Measurements from ENCODE around the gene S100A13. TPM values are rescaled to one million over a fixed set of nuclear protein-coding genes. Genes with fewer than 3 reads are reported as not detected.

The S100A13 gene
- total RNA-seq, 1 experiment from 2014 or later = 238 TPM

- Histone ChIP-seq H3K36me3 (ENCODE audit: control insufficient read depth, insufficient read depth, low read length) (peaks cover 4% of the 10 kb centered on the region), H3K27me3 (replicated peaks; ENCODE audit: control insufficient read depth, insufficient read depth, low read length) (no peaks in the 10 kb centered on the region), H3K4me1 (peaks cover 8% of the 10 kb centered on the region), H3K9me3 (no peaks in the 10 kb centered on the region), H3K4me3 (ENCODE audit: low read depth, low read length) (no peak overlapping the region)
- BruUV-seq (replicated peaks) = no TSS peak
- POLR2A ChIA-PET = no interaction called here
- CTCF ChIA-PET = no interaction called here
- Mint-ChIP-seq H3K9me3 (ENCODE audit: unreplicated experiment) (peaks cover 5% of the 10 kb centered on the region), H3K4me3 (ENCODE audit: unreplicated experiment) (peak overlapping the region; percentile 49), H3K4me1 (ENCODE audit: low read depth, unreplicated experiment) (peaks cover 20% of the 10 kb centered on the region), H3K36me3 (ENCODE audit: insufficient read depth, unreplicated experiment) (peaks cover 74% of the 10 kb centered on the region), H3K27me3 (ENCODE audit: insufficient read depth, unreplicated experiment) (no peaks in the 10 kb centered on the region), H3K27ac (ENCODE audit: unreplicated experiment) (no peak overlapping the region)
- TF ChIP-seq, protein P1, sequence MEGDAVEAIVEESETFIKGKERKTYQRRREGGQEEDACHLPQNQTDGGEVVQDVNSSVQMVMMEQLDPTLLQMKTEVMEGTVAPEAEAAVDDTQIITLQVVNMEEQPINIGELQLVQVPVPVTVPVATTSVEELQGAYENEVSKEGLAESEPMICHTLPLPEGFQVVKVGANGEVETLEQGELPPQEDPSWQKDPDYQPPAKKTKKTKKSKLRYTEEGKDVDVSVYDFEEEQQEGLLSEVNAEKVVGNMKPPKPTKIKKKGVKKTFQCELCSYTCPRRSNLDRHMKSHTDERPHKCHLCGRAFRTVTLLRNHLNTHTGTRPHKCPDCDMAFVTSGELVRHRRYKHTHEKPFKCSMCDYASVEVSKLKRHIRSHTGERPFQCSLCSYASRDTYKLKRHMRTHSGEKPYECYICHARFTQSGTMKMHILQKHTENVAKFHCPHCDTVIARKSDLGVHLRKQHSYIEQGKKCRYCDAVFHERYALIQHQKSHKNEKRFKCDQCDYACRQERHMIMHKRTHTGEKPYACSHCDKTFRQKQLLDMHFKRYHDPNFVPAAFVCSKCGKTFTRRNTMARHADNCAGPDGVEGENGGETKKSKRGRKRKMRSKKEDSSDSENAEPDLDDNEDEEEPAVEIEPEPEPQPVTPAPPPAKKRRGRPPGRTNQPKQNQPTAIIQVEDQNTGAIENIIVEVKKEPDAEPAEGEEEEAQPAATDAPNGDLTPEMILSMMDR (IDR thresholded peaks at IDR 0.05; ENCODE audit: insufficient read depth in 1 of 2, low read depth in 1 of 2, low read length in 1 of 2, severe bottlenecking in 1 of 2, unreplicated experiment in 1 of 2) = no peak
- intact Hi-C loops (cut with micrococcal nuclease; ENCODE audit: unreplicated experiment) = no loop called here
- DNase-seq = no peak
Measured at GRCh38 chr1:153636312-153636711, 9.0 kb upstream of the S100A13 start.

GRCh38 chr1:153635872-153636271, 8.6 kb upstream of the S100A13 start:
- peak overlapping the region; percentile 47 for H3K4me3 Mint-ChIP-seq (ENCODE audit: unreplicated experiment)
- DNase-seq = no peak
- H3K27me3 ChIP-seq (replicated peaks; ENCODE audit: control insufficient read depth, insufficient read depth, low read length) = no peaks in the 10 kb centered on the region
- H3K9me3 Mint-ChIP-seq (ENCODE audit: unreplicated experiment) = peaks cover 5% of the 10 kb centered on the region
- no peaks in the 10 kb centered on the region for H3K9me3 ChIP-seq
- BruUV-seq (replicated peaks) = no TSS peak
- intact Hi-C loops (cut with micrococcal nuclease; ENCODE audit: unreplicated experiment) = loop anchor here (2.0 kb wide), 1 partner anchor 35 kb away; the partner anchor contains the start of gene ILF2
- no peaks in the 10 kb centered on the region for H3K27me3 Mint-ChIP-seq (ENCODE audit: insufficient read depth, unreplicated experiment)
- H3K4me3 ChIP-seq (ENCODE audit: low read depth, low read length) = no peak overlapping the region
- peaks cover 12% of the 10 kb centered on the region for H3K4me1 ChIP-seq
- POLR2A ChIA-PET = no interaction called here
- TF ChIP-seq, protein P1 (IDR thresholded peaks at IDR 0.05; ENCODE audit: insufficient read depth in 1 of 2, low read depth in 1 of 2, low read length in 1 of 2, severe bottlenecking in 1 of 2, unreplicated experiment in 1 of 2) = no peak
- H3K4me1 Mint-ChIP-seq (ENCODE audit: low read depth, unreplicated experiment) = peaks cover 24% of the 10 kb centered on the region
- CTCF ChIA-PET = no interaction called here
- H3K36me3 ChIP-seq (ENCODE audit: control insufficient read depth, insufficient read depth, low read length) = peaks cover 4% of the 10 kb centered on the region
- peaks cover 70% of the 10 kb centered on the region for H3K36me3 Mint-ChIP-seq (ENCODE audit: insufficient read depth, unreplicated experiment)
- no peak overlapping the region for H3K27ac Mint-ChIP-seq (ENCODE audit: unreplicated experiment)

DNA sequence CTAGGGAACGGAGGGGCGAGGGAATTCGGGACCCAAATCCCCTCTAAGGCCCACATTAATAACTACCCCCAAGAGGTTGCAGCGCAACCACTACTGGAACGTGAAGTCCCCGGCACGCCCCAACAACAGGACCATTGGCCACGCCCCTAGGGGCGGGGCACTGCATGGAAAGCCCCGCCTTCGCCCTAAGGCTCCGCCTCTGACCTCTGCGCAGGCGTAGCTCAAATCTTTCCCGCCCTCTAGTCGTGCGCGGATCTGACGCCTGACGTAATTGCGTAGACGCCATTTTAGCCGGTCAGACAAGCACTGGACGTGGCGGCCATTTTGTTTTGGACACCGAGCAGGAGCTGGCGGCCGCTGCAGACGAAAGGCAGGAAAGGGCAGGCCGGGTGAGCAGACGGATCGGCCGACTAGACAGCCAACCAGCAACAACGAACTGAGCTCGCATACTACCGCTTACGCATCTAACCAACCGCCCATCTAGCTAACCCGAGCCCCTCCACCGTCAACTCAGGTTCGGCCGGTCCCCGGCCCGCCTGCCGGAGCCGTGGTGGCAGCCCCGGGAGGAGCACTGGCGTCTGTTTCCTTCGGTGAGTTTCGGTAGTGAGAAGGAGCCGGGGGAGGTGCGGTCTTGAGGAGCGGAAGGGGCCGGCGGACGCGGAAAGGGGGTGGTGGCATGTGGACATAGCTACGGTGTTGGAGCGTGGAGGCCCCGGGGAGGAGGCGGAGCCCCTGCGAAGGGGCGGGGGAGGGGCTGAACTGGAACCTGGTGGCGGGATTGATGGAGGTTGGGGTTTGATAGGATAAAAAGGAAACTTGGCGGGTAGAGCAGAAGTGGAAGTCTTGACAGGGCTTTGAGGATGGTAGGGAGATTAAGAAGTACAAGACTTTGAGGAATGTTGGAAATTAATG, 6.7 kb upstream of the S100A13 start, which contains the start of gene CHTOP:
CHTOP (plus strand) TSS at position 313 of the 912 bp plus-strand sequence. CDS start 2,523 bp downstream, outside the sequence.
- H3K9me3 ChIP-seq = no peaks in the 10 kb centered on the region
- TF ChIP-seq, protein P1 (IDR thresholded peaks at IDR 0.05; ENCODE audit: insufficient read depth in 1 of 2, low read depth in 1 of 2, low read length in 1 of 2, severe bottlenecking in 1 of 2, unreplicated experiment in 1 of 2) = no peak
- Mint-ChIP-seq H3K9me3 (ENCODE audit: unreplicated experiment) (peaks cover 5% of the 10 kb centered on the region), H3K36me3 (ENCODE audit: insufficient read depth, unreplicated experiment) (peaks cover 57% of the 10 kb centered on the region), H3K27me3 (ENCODE audit: insufficient read depth, unreplicated experiment) (no peaks in the 10 kb centered on the region), H3K4me3 (ENCODE audit: unreplicated experiment) (peak within 1 kb of the TSS; percentile 98), H3K27ac (ENCODE audit: unreplicated experiment) (peak within 1 kb of the TSS; percentile 99), H3K4me1 (ENCODE audit: low read depth, unreplicated experiment) (peaks cover 33% of the 10 kb centered on the region)
- TSS peak; percentile 81 for BruUV-seq (replicated peaks)
- intact Hi-C loops (cut with micrococcal nuclease; ENCODE audit: unreplicated experiment) = loop anchor here (2.0 to 5.0 kb wide), 2 partner anchors 37 to 108 kb away; partner anchors contain the start of gene ILF2
- H3K4me3 ChIP-seq (ENCODE audit: low read depth, low read length) = peak within 1 kb of the TSS; percentile 84
- peaks cover 4% of the 10 kb centered on the region for H3K36me3 ChIP-seq (ENCODE audit: control insufficient read depth, insufficient read depth, low read length)
- CTCF ChIA-PET = interaction anchor here (0.6 to 2.1 kb wide), 12 partner anchors 14 to 125 kb away, joined by 3 to 16 read pairs (median 4); partner anchors contain the start of genes S100A14 and S100A16
- H3K4me1 ChIP-seq = peaks cover 26% of the 10 kb centered on the region
- no peaks in the 10 kb centered on the region for H3K27me3 ChIP-seq (replicated peaks; ENCODE audit: control insufficient read depth, insufficient read depth, low read length)
- peak; percentile 95 to 97 for DNase-seq
- POLR2A ChIA-PET = interaction anchor here (0.5 to 2.2 kb wide), 29 partner anchors 10 to 344 kb away, joined by 3 to 34 read pairs (median 4); partner anchors contain the start of genes GATAD2B, INTS3, JTB and S100A14

Data from Caco-2 (cell line).